ENCODE data around the gene STMP1. TPM values are rescaled to one million over a fixed set of nuclear protein-coding genes. Genes with fewer than 3 reads are reported as not detected.
A peak's percentile ranks its signal among the peaks of the same experiment; 100 is the strongest.

Gene STMP1
- polyA plus RNA-seq, 1 of the 3 experiments (the other 2 are of a cell fraction): 26.0 TPM

DNA sequence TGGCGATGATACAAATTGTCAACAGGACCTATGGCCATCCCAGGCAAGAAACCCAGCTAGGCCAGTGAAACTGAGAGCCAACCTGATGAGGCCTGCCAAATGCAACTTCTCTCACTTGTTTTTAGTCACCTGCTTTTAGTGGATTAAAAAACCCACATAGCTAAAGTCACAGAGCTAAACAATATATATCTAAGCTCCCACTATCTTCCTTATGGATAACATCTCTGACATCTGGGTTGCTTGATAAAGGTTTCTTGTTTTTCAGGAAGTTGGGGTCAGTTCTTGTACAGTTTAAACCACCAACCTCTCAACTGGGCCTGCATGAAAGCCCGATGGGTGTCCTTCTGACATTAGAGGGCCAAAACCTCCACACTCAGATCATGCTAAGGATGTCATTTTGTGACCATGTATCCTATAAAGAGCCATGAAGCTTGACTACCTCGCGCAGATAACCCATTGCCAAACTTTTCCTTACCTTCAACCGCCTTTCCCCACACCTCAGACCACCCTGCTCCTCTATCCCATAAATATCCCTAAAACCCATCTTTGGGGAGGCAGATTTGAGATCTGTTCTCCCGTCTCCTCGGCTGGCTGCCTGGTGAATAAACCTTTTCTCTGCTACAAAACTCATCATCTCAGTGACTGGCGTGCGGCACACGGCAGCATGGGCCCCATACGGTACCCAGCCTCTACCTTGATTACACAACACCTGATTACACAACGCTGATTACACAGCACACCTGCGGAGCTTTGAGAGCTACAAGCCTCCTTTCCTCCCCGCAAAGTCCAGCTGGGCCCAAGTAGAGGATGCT lies 797 bp upstream of the STMP1 start:
- Histone ChIP-seq H3K4me3 (ENCODE audit: low read depth in 2 of 2, low read length in 1 of 2) (peak overlapping the region; percentile 73 to 96), H2AFZ (ENCODE audit: low read depth) (peak overlapping the region; percentile 97), H3K9me2 (no peaks in the 10 kb centered on the region), H3K4me2 (peak overlapping the region; percentile 88), H3K27me3 (ENCODE audit: insufficient read depth) (no peaks in the 10 kb centered on the region), H3F3A (replicated peaks; ENCODE audit: insufficient read depth) (peaks cover 34% of the 10 kb centered on the region), H3K36me3 (replicated peaks in 1 of 2; ENCODE audit: control insufficient read depth in 1 of 2, insufficient read depth in 2 of 2, low read length in 1 of 2) (peaks cover 0 to 18% of the 10 kb centered on the region in 2 experiments), H3K9ac (peak overlapping the region; percentile 99), H3K9me3 (no peaks in the 10 kb centered on the region), H3K27ac (ENCODE audit: low read depth in 2 of 2, low read length in 1 of 2) (peak overlapping the region; percentile 92 to 97; a peak in 3 of 4 replicates), H3K79me2 (ENCODE audit: insufficient read depth) (peaks cover 42% of the 10 kb centered on the region), H3K4me1 (ENCODE audit: control insufficient read depth in 1 of 2, insufficient read depth in 2 of 2, low read depth in 1 of 2, low read length in 1 of 2) (peaks cover 10 to 11% of the 10 kb centered on the region in 2 experiments), H4K20me1 (ENCODE audit: insufficient read depth) (peaks cover 13% of the 10 kb centered on the region; the same call in 1 of the 2 replicates)
- POLR2A ChIA-PET: interaction anchor here (0.7 to 1.4 kb wide), 6 partner anchors 12 to 387 kb away, joined by 3 to 5 read pairs (median 3); no protein-coding TSS in a partner anchor
- TF ChIP-seq TCF12 (IDR thresholded peaks at IDR 0.05): no peak
- TF ChIP-seq RFX5 (IDR thresholded peaks at IDR 0.05; ENCODE audit: low read length): no peak
- no peak for TF ChIP-seq USF2 (IDR thresholded peaks at IDR 0.05; ENCODE audit: borderline replicate concordance, low read depth, low read length)
- no peak for TF ChIP-seq GABPA (IDR thresholded peaks at IDR 0.05; ENCODE audit: low read depth)
- no peak for TF ChIP-seq RCOR1 (IDR thresholded peaks at IDR 0.05; ENCODE audit: low read length)
- no peak for TF ChIP-seq POLR2AphosphoS5 (IDR thresholded peaks at IDR 0.05; ENCODE audit: low read depth, low read length)
- no peak for TF ChIP-seq MXI1 (IDR thresholded peaks at IDR 0.05; ENCODE audit: low read depth, low read length)
- TF ChIP-seq REST (IDR thresholded peaks at IDR 0.05; ENCODE audit: low read depth, low read length): no peak
- no peak for TF ChIP-seq SIN3A (IDR thresholded peaks at IDR 0.05; ENCODE audit: borderline replicate concordance, low read depth, low read length)
- TF ChIP-seq, protein P1, sequence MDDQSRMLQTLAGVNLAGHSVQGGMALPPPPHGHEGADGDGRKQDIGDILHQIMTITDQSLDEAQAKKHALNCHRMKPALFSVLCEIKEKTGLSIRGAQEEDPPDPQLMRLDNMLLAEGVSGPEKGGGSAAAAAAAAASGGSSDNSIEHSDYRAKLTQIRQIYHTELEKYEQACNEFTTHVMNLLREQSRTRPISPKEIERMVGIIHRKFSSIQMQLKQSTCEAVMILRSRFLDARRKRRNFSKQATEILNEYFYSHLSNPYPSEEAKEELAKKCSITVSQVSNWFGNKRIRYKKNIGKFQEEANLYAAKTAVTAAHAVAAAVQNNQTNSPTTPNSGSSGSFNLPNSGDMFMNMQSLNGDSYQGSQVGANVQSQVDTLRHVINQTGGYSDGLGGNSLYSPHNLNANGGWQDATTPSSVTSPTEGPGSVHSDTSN (IDR thresholded peaks at IDR 0.05): no peak
- TF ChIP-seq, protein P2, sequence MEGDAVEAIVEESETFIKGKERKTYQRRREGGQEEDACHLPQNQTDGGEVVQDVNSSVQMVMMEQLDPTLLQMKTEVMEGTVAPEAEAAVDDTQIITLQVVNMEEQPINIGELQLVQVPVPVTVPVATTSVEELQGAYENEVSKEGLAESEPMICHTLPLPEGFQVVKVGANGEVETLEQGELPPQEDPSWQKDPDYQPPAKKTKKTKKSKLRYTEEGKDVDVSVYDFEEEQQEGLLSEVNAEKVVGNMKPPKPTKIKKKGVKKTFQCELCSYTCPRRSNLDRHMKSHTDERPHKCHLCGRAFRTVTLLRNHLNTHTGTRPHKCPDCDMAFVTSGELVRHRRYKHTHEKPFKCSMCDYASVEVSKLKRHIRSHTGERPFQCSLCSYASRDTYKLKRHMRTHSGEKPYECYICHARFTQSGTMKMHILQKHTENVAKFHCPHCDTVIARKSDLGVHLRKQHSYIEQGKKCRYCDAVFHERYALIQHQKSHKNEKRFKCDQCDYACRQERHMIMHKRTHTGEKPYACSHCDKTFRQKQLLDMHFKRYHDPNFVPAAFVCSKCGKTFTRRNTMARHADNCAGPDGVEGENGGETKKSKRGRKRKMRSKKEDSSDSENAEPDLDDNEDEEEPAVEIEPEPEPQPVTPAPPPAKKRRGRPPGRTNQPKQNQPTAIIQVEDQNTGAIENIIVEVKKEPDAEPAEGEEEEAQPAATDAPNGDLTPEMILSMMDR (IDR thresholded peaks at IDR 0.05): no peak
- no peak for TF ChIP-seq NRF1 (IDR thresholded peaks at IDR 0.05; ENCODE audit: low read depth, low read length)
- no peak for TF ChIP-seq FOXM1 (IDR thresholded peaks at IDR 0.05; ENCODE audit: low read depth)
- TF ChIP-seq, protein P3, sequence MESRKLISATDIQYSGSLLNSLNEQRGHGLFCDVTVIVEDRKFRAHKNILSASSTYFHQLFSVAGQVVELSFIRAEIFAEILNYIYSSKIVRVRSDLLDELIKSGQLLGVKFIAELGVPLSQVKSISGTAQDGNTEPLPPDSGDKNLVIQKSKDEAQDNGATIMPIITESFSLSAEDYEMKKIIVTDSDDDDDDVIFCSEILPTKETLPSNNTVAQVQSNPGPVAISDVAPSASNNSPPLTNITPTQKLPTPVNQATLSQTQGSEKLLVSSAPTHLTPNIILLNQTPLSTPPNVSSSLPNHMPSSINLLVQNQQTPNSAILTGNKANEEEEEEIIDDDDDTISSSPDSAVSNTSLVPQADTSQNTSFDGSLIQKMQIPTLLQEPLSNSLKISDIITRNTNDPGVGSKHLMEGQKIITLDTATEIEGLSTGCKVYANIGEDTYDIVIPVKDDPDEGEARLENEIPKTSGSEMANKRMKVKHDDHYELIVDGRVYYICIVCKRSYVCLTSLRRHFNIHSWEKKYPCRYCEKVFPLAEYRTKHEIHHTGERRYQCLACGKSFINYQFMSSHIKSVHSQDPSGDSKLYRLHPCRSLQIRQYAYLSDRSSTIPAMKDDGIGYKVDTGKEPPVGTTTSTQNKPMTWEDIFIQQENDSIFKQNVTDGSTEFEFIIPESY (IDR thresholded peaks at IDR 0.05; ENCODE audit: borderline replicate concordance, low read depth): no peak
- TF ChIP-seq SMC3 (IDR thresholded peaks at IDR 0.05; ENCODE audit: low read depth, low read length): no peak
- TF ChIP-seq CHD2 (IDR thresholded peaks at IDR 0.05; ENCODE audit: low read length, partially characterized antibody): no peak
- TF ChIP-seq TEAD4 (IDR thresholded peaks at IDR 0.05; ENCODE audit: borderline replicate concordance, insufficient read depth): no peak
- TF ChIP-seq MEF2A (IDR thresholded peaks at IDR 0.05; ENCODE audit: borderline replicate concordance, low read depth): no peak
- TF ChIP-seq FOSL2 (IDR thresholded peaks at IDR 0.05; ENCODE audit: borderline replicate concordance, low read depth): no peak
- TF ChIP-seq, protein P4, sequence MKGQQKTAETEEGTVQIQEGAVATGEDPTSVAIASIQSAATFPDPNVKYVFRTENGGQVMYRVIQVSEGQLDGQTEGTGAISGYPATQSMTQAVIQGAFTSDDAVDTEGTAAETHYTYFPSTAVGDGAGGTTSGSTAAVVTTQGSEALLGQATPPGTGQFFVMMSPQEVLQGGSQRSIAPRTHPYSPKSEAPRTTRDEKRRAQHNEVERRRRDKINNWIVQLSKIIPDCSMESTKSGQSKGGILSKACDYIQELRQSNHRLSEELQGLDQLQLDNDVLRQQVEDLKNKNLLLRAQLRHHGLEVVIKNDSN (IDR thresholded peaks at IDR 0.05; ENCODE audit: borderline replicate concordance, low read depth): no peak
- 80% methylated on average over 14 of the region's 14 CpGs for WGBS (ENCODE audit: low lambda C conversion rate)
- no peak for DNase-seq
- CTCF ChIA-PET: interaction anchor here (0.6 to 12.8 kb wide), 15 partner anchors 8 to 388 kb away, joined by 3 to 154 read pairs (median 5); no protein-coding TSS in a partner anchor
